Hepatocyte (in vitro differentiated cells): ENCODE results near the gene IL22.

Experiments
- CTCF ChIP-seq: fragments of 200-600 bp; sonication (generic); IDR thresholded peaks from 2 replicates; pipeline ENCODE4 v1.5.1; 2016; ENCODE audit warnings: antibody characterized with exemption, mild to moderate bottlenecking; ENCODE audit not compliant: poor library complexity
- EZH2 ChIP-seq: fragments of 200-600 bp; sonication (generic); IDR thresholded peaks from 2 replicates; pipeline ENCODE4 v1.6.1; 2016; ENCODE audit warnings: antibody characterized with exemption, mild to moderate bottlenecking, borderline replicate concordance
- EZH2phosphoT487 ChIP-seq: fragments of 200-600 bp; sonication (generic); IDR thresholded peaks from one replicate; pipeline ENCODE4 v1.6.1; 2018; ENCODE audit warnings: antibody characterized with exemption, mild to moderate bottlenecking, low read depth, moderate library complexity; ENCODE audit not compliant: unreplicated experiment, severe bottlenecking

- TF ChIP-seq CTCF (no peak), EZH2 (no peak), EZH2phosphoT487 (no peak)
Measured at GRCh38 chr12:68222326-68222725, 31.1 kb downstream of the IL22 start.
